ENCODE data around the gene ZNF280B. TPM values are rescaled to one million over a fixed set of nuclear protein-coding genes. Genes with fewer than 3 reads are reported as not detected.
"Not testable (repeated sequence)": the region's sequence is repeated elsewhere in the genome, so short reads cannot be mapped to it uniquely, and the experiment has no call there.

Gene ZNF280B
- total RNA-seq, 1 donor from 2014 or later, result 5.0 TPM

GRCh38 chr22:22479999-22480532, 28.5 kb downstream of the ZNF280B start:
- no peaks in the 10 kb centered on the region for H3K27me3 Mint-ChIP-seq
- H3K9me3 Mint-ChIP-seq, result no peaks in the 10 kb centered on the region
- H3K27ac Mint-ChIP-seq, result no peak overlapping the region
- DNase-seq (ENCODE audit: extremely low spot score, unreplicated experiment), result no peak
- H3K4me1 Mint-ChIP-seq (ENCODE audit: unreplicated experiment), result no peaks in the 10 kb centered on the region
- H3K4me3 Mint-ChIP-seq, result no peak overlapping the region
- TF ChIP-seq, protein P1, sequence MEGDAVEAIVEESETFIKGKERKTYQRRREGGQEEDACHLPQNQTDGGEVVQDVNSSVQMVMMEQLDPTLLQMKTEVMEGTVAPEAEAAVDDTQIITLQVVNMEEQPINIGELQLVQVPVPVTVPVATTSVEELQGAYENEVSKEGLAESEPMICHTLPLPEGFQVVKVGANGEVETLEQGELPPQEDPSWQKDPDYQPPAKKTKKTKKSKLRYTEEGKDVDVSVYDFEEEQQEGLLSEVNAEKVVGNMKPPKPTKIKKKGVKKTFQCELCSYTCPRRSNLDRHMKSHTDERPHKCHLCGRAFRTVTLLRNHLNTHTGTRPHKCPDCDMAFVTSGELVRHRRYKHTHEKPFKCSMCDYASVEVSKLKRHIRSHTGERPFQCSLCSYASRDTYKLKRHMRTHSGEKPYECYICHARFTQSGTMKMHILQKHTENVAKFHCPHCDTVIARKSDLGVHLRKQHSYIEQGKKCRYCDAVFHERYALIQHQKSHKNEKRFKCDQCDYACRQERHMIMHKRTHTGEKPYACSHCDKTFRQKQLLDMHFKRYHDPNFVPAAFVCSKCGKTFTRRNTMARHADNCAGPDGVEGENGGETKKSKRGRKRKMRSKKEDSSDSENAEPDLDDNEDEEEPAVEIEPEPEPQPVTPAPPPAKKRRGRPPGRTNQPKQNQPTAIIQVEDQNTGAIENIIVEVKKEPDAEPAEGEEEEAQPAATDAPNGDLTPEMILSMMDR (conservative IDR thresholded peaks at IDR 0.05), result no peak
- no peaks in the 10 kb centered on the region for H3K36me3 Mint-ChIP-seq

- H3K4me1 Mint-ChIP-seq (ENCODE audit: unreplicated experiment), result no peaks in the 10 kb centered on the region
- H3K27ac Mint-ChIP-seq, result no peak overlapping the region
- H3K27me3 Mint-ChIP-seq, result no peaks in the 10 kb centered on the region
- no peak for DNase-seq (ENCODE audit: extremely low spot score, unreplicated experiment)
- no peak overlapping the region for H3K4me3 Mint-ChIP-seq
- TF ChIP-seq, protein P1 (conservative IDR thresholded peaks at IDR 0.05), result no peak
- no peaks in the 10 kb centered on the region for H3K36me3 Mint-ChIP-seq
- no peaks in the 10 kb centered on the region for H3K9me3 Mint-ChIP-seq
Measured at GRCh38 chr22:22479116-22479515, 29.4 kb downstream of the ZNF280B start.

DNA sequence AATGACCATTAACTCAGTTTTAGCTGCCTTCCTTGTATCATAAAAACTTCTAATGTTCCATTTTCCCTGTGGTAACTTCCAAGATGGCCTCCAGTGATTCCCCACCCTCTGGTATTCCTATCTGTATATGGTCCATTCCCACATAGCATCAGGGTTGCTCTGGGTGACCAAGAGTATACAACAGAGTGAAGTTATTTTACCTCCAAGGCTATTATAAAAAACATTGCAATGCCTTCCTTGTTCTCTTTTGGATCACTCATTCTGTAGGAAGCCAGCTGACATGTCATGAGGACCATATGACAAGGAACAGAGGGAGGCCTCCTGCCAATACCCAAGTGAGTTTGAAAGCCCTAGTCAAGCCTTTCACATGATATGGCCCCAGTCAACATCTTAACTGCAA, 30.1 kb downstream of the ZNF280B start:
- Mint-ChIP-seq H3K36me3 (no peaks in the 10 kb centered on the region), H3K27me3 (no peaks in the 10 kb centered on the region), H3K27ac (no peak overlapping the region), H3K4me1 (ENCODE audit: unreplicated experiment) (no peaks in the 10 kb centered on the region), H3K4me3 (no peak overlapping the region), H3K9me3 (no peaks in the 10 kb centered on the region)
- TF ChIP-seq, protein P1 (conservative IDR thresholded peaks at IDR 0.05), result no peak
- no peak for DNase-seq (ENCODE audit: extremely low spot score, unreplicated experiment)

GRCh38 chr22:22474733-22475132, 33.8 kb downstream of the ZNF280B start:
- no peaks in the 10 kb centered on the region for H3K27me3 Mint-ChIP-seq
- no peak for DNase-seq (ENCODE audit: extremely low spot score, unreplicated experiment)
- no peak overlapping the region for H3K27ac Mint-ChIP-seq
- no peaks in the 10 kb centered on the region for H3K4me1 Mint-ChIP-seq (ENCODE audit: unreplicated experiment)
- H3K36me3 Mint-ChIP-seq, result no peaks in the 10 kb centered on the region
- H3K9me3 Mint-ChIP-seq, result no peaks in the 10 kb centered on the region
- TF ChIP-seq, protein P1 (conservative IDR thresholded peaks at IDR 0.05), result no peak
- H3K4me3 Mint-ChIP-seq, result no peak overlapping the region

- H3K9me3 Mint-ChIP-seq; H3K4me1 Mint-ChIP-seq (ENCODE audit: unreplicated experiment); H3K4me3 Mint-ChIP-seq; DNase-seq (ENCODE audit: extremely low spot score, unreplicated experiment); H3K36me3 Mint-ChIP-seq; H3K27ac Mint-ChIP-seq: not testable (repeated sequence)
- peaks cover 11% of the 10 kb centered on the region for H3K27me3 Mint-ChIP-seq
Measured at GRCh38 chr22:22471104-22471503, 37.4 kb downstream of the ZNF280B start.

GRCh38 chr22:22469527-22469926, 39.0 kb downstream of the ZNF280B start:
- Mint-ChIP-seq H3K9me3 (no peaks in the 10 kb centered on the region), H3K27ac (no peak overlapping the region), H3K4me3 (no peak overlapping the region), H3K36me3 (no peaks in the 10 kb centered on the region), H3K27me3 (peaks cover 21% of the 10 kb centered on the region), H3K4me1 (ENCODE audit: unreplicated experiment) (no peaks in the 10 kb centered on the region)
- DNase-seq (ENCODE audit: extremely low spot score, unreplicated experiment), result no peak
- TF ChIP-seq, protein P1 (conservative IDR thresholded peaks at IDR 0.05), result no peak

DNA sequence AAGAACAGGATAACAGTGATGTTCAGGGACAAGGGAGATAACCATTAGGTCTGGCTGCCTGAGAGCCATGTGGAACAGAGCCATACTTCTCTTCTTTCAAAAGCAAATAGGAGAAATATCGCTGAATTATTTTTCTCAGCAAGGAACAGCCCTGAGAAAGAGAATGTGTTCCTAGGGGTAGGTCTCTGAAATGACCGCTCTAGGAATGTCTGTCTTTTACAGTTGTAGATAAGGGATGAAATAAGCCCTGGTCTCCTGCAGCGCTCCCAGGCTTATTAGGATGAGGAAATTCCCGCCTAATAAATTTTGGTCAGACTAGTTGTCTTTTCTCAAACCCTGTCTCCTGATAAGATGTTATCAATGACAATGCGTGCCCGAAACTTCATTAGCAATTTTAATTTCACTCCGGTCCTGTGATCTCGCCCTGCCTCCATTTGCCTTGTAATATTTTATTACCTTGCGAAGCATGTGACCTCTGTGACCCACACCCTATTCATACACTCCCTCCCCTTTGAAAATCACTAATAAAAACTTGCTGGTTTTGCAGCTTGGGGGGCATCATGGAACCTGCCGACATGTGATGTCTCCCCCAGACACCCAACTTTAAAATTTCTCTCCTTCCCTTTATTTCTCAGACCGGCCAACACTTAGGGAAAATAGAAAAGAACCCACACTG, 39.6 kb downstream of the ZNF280B start:
- not testable (repeated sequence) for H3K4me1 Mint-ChIP-seq (ENCODE audit: unreplicated experiment); H3K36me3 Mint-ChIP-seq; H3K27ac Mint-ChIP-seq; H3K4me3 Mint-ChIP-seq; H3K9me3 Mint-ChIP-seq; DNase-seq (ENCODE audit: extremely low spot score, unreplicated experiment)
- peaks cover 26% of the 10 kb centered on the region for H3K27me3 Mint-ChIP-seq
